IMR-90 (cell line): Measurements from ENCODE around the gene CEP170. TPM values are rescaled to one million over a fixed set of nuclear protein-coding genes. Genes with fewer than 3 reads are reported as not detected.
A peak's percentile ranks its signal among the peaks of the same experiment; 100 is the strongest.
"Not testable (repeated sequence)": the region's sequence is repeated elsewhere in the genome, so short reads cannot be mapped to it uniquely, and the experiment has no call there.

Experiments used
- ATAC-seq: fragments of 200-7000 bp; cut with Tn5 transposase; 2 replicates; pipeline ENCODE4 v1.9.1; 2020; ENCODE audit warnings: low read depth, mild to moderate bottlenecking, moderate library complexity
- BruUV-seq: library from RNA; stranded (reverse); fragments of 400-500 nt; replicated peaks from 2 replicates; lab custom pipeline; 2021; lab: Mats Ljungman, UMichigan
- CTCF ChIA-PET: fragments of 300-600 bp; formaldehyde crosslinking; extraction: SDS; loops from one replicate; lab custom pipeline; 2021; ENCODE audit warnings: antibody characterized with exemption; lab: Yijun Ruan, JAX
- POLR2A ChIA-PET: fragments of 300-600 bp; sonication (Branson Sonifier 250); formaldehyde crosslinking; loops from one replicate; lab custom pipeline; 2022; ENCODE audit warnings: antibody characterized with exemption; ENCODE audit not compliant: unreplicated experiment; lab: Charles Lee
- DNase-seq: peaks from one replicate; pipeline ENCODE4 v3.0.0; 2013
- H2AFZ ChIP-seq: replicated peaks from 2 replicates; pipeline ENCODE3; 2013; ENCODE audit warnings: low read length, mild to moderate bottlenecking; ENCODE audit not compliant: poor library complexity
- H2AK5ac ChIP-seq: 2 replicates; pipeline ENCODE4 v1.6.1; 2013; ENCODE audit warnings: low read depth, low read length, inconsistent platforms
- H2AK9ac ChIP-seq: replicated peaks from 2 replicates; pipeline ENCODE3; 2013; ENCODE audit warnings: mild to moderate bottlenecking, low read depth, low read length, moderate library complexity; ENCODE audit not compliant: poor library complexity
- H2BK120ac ChIP-seq: 2 replicates; pipeline ENCODE4 v1.6.1; 2013; ENCODE audit warnings: low read depth, low read length, inconsistent platforms
- H2BK15ac ChIP-seq: 3 replicates; pipeline ENCODE4 v1.6.1; 2013; ENCODE audit warnings: low read depth, low read length, inconsistent platforms
- H2BK20ac ChIP-seq: 2 replicates; pipeline ENCODE4 v1.6.1; 2013; ENCODE audit warnings: low read depth, mild to moderate bottlenecking, inconsistent platforms, low read length, moderate library complexity
- H2BK5ac ChIP-seq: 2 replicates; pipeline ENCODE4 v1.6.1; 2013; ENCODE audit warnings: mild to moderate bottlenecking, low read depth, low read length, inconsistent platforms; ENCODE audit not compliant: poor library complexity, severe bottlenecking
- H3K14ac ChIP-seq: replicated peaks from 2 replicates; pipeline ENCODE4 v1.6.1; 2013; ENCODE audit warnings: low read depth, low read length, inconsistent platforms
- H3K18ac ChIP-seq: 2 replicates; pipeline ENCODE4 v1.6.1; 2013; ENCODE audit warnings: low read depth, low read length, control low read depth
- H3K23ac ChIP-seq: 2 replicates; pipeline ENCODE4 v1.6.1; 2013; ENCODE audit warnings: low read depth, low read length, inconsistent platforms
- H3K27ac ChIP-seq: 2 replicates; pipeline ENCODE4 v1.5.1; 2013; ENCODE audit warnings: mild to moderate bottlenecking, control low read depth, low read length; ENCODE audit not compliant: insufficient read depth
- H3K27me3 ChIP-seq: 2 replicates; pipeline ENCODE4 v1.6.1; 2013; ENCODE audit warnings: low read length; ENCODE audit not compliant: control insufficient read depth, insufficient read depth
- H3K36me3 ChIP-seq: 2 replicates; pipeline ENCODE4 v1.6.1; 2013; ENCODE audit warnings: low read length, mixed read lengths; ENCODE audit not compliant: control insufficient read depth, insufficient read depth
- H3K4ac ChIP-seq: 2 replicates; pipeline ENCODE4 v1.6.1; 2013; ENCODE audit warnings: low read depth, low read length, inconsistent platforms
- H3K4me1 ChIP-seq: 2 replicates; pipeline ENCODE4 v1.6.1; 2013; ENCODE audit warnings: low read length, mixed read lengths; ENCODE audit not compliant: control insufficient read depth, insufficient read depth
- H3K4me2 ChIP-seq: 2 replicates; pipeline ENCODE4 v1.6.1; 2013; ENCODE audit warnings: low read depth, mild to moderate bottlenecking, control low read depth, low read length, moderate library complexity
- H3K4me3 ChIP-seq: 2 replicates; pipeline ENCODE4 v1.5.1; 2013; ENCODE audit warnings: low read depth, mild to moderate bottlenecking, control low read depth, low read length, moderate library complexity; ENCODE audit not compliant: insufficient read depth
- H3K56ac ChIP-seq: 2 replicates; pipeline ENCODE4 v1.6.1; 2013; ENCODE audit warnings: low read length, inconsistent platforms; ENCODE audit not compliant: insufficient read depth; ENCODE audit errors: extremely low read depth
- H3K79me1 ChIP-seq, 2 experiments: 2 replicates each; pipeline ENCODE4 v1.6.1; 2013; ENCODE audit warnings: low read length in 2 of 2, inconsistent platforms in 1 of 2, low read depth in 1 of 2
- H3K9ac ChIP-seq: 2 replicates; pipeline ENCODE4 v1.6.1; 2013; ENCODE audit warnings: low read depth, low read length, control low read depth
- H3K9me1 ChIP-seq: 2 replicates; pipeline ENCODE4 v1.6.1; 2013; ENCODE audit warnings: low read length, inconsistent platforms; ENCODE audit not compliant: insufficient read depth
- H3K9me3 ChIP-seq: 2 replicates; pipeline ENCODE4 v1.6.1; 2013; ENCODE audit warnings: low read length; ENCODE audit not compliant: control insufficient read depth, insufficient read depth
- H4K20me1 ChIP-seq: 2 replicates; pipeline ENCODE4 v1.6.1; 2013; ENCODE audit warnings: low read length, inconsistent platforms; ENCODE audit not compliant: insufficient read depth
- H4K5ac ChIP-seq: 2 replicates; pipeline ENCODE4 v1.6.1; 2013; ENCODE audit warnings: mild to moderate bottlenecking, low read depth, low read length, control low read depth
- H4K8ac ChIP-seq, 2 experiments: 2 replicates each; pipeline ENCODE4 v1.6.1; 2013; ENCODE audit warnings: low read depth in 2 of 2, low read length in 2 of 2, control low read depth in 1 of 2, inconsistent platforms in 1 of 2
- H4K91ac ChIP-seq: 2 replicates; pipeline ENCODE4 v1.6.1; 2013; ENCODE audit warnings: low read depth, low read length, inconsistent platforms; ENCODE audit not compliant: insufficient read depth
- WGBS, 2 experiments: methylation state at CpG; one replicate each; pipeline versions ENCODE4 v1.1.5 to v1.1.7; 2013; ENCODE audit warnings: missing lambda C conversion rate in 2 of 2; ENCODE audit not compliant: insufficient read length in 1 of 2; ENCODE audit errors: extremely low coverage in 2 of 2; 5-methylcytosine and 5-hydroxymethylcytosine counted together
- dilution Hi-C: fragments of 300-500 bp; cut with HindIII; formaldehyde crosslinking; loops from one replicate; pipeline ENCODE4 v1.14.3; 2018; ENCODE audit warnings: low sequenced_read_pairs; ENCODE audit not compliant: unreplicated experiment
- in situ Hi-C: fragments of 300-500 bp; cut with MboI; formaldehyde crosslinking; loops from 3 replicates; pipeline ENCODE4 v1.14.3; 2019; ENCODE audit warnings: low sequenced_read_pairs, inconsistent platforms, mixed read lengths
- intact Hi-C: fragments of 100-400 bp; cut with micrococcal nuclease; formaldehyde crosslinking; loops from 2 replicates; pipeline ENCODE4 v1.10.0; 2022
- polyA plus RNA-seq, 3 experiments: library from polyadenylated mRNA; depleted of rRNA; stranded (reverse); fragments of >200 nt; gene quantifications; 2 replicates each; pipeline ENCODE4 v1.2.3, GENCODE V29; 2012; ENCODE audit warnings: low replicate concordance in 1 of 3
- total RNA-seq: library from RNA; depleted of rRNA; stranded (reverse); fragments of >200 nt; gene quantifications from 2 replicates; pipeline ENCODE4 v1.2.3, GENCODE V29; 2012

The CEP170 gene
- total and polyA plus RNA-seq, 2 of the 4 experiments (the other 2 are of a cell fraction) = 65.8 to 151 TPM

DNA sequence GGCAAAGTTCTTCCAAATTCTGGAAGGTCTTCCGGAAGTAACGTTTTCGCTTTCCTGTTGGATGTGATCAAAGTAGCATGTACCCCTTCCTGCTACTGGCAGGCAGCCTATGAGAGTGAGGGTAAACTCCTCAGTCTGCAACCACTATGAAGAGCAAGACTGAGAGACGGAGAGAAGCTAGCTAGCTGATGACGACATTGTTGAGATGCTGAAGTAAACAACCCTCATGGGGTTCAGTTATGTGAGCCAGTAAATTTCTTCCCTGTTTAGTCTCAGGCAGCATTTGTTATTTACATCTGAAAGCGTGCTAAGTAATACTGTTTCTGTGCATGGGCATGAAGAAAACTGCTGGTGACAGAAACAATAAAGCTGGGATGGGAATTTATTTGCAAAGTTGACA, 57.6 kb downstream of the CEP170 start:
- H3K4me1 ChIP-seq, H3K9ac ChIP-seq, BruUV-seq, H2AK5ac ChIP-seq, H3K4ac ChIP-seq, H2AK9ac ChIP-seq, CTCF ChIA-PET, H4K8ac ChIP-seq, H3K27me3 ChIP-seq, H4K20me1 ChIP-seq, H2AFZ ChIP-seq, H3K36me3 ChIP-seq, H2BK5ac ChIP-seq, H3K56ac ChIP-seq, in situ Hi-C loops, H2BK15ac ChIP-seq, H3K4me2 ChIP-seq, H3K4me3 ChIP-seq, H4K91ac ChIP-seq, DNase-seq, H3K27ac ChIP-seq, H3K9me1 ChIP-seq, H2BK20ac ChIP-seq, H3K14ac ChIP-seq, H3K23ac ChIP-seq, H3K18ac ChIP-seq, intact Hi-C loops, H2BK120ac ChIP-seq, H4K5ac ChIP-seq, POLR2A ChIA-PET, dilution Hi-C loops, H3K9me3 ChIP-seq: not testable (repeated sequence)
- peak; percentile 91 for ATAC-seq
- WGBS, 2 experiments = no CpG with 5 or more reads among the region's 6 CpGs
- peaks cover 0 to 12% of the 10 kb centered on the region in 2 experiments; a peak in 2 of 4 replicates for H3K79me1 ChIP-seq

- BruUV-seq = not testable (repeated sequence)
- no CpG with 5 or more reads among the region's 2 CpGs for WGBS, 2 experiments
Measured at GRCh38 chr1:243193330-243193729, 61.8 kb downstream of the CEP170 start.

More at GRCh38 chr1:243193330-243193729, 61.8 kb downstream of the CEP170 start:
- H4K20me1 ChIP-seq, dilution Hi-C loops, H2BK20ac ChIP-seq, H2AK9ac ChIP-seq, H3K27me3 ChIP-seq, CTCF ChIA-PET, in situ Hi-C loops, H3K4me3 ChIP-seq, H3K18ac ChIP-seq, H4K5ac ChIP-seq, H3K4ac ChIP-seq, H3K27ac ChIP-seq, H2BK5ac ChIP-seq, H3K9ac ChIP-seq, intact Hi-C loops, H3K4me2 ChIP-seq, H3K36me3 ChIP-seq, H4K8ac ChIP-seq, H2BK15ac ChIP-seq, DNase-seq, H2AFZ ChIP-seq, H3K23ac ChIP-seq, H3K9me3 ChIP-seq, H3K79me1 ChIP-seq, H3K14ac ChIP-seq, H3K4me1 ChIP-seq, ATAC-seq, H2BK120ac ChIP-seq, H2AK5ac ChIP-seq, H3K9me1 ChIP-seq, POLR2A ChIA-PET, H4K91ac ChIP-seq, H3K56ac ChIP-seq: not testable (repeated sequence)
